Measurements from ENCODE around the gene NF2.

DNA sequence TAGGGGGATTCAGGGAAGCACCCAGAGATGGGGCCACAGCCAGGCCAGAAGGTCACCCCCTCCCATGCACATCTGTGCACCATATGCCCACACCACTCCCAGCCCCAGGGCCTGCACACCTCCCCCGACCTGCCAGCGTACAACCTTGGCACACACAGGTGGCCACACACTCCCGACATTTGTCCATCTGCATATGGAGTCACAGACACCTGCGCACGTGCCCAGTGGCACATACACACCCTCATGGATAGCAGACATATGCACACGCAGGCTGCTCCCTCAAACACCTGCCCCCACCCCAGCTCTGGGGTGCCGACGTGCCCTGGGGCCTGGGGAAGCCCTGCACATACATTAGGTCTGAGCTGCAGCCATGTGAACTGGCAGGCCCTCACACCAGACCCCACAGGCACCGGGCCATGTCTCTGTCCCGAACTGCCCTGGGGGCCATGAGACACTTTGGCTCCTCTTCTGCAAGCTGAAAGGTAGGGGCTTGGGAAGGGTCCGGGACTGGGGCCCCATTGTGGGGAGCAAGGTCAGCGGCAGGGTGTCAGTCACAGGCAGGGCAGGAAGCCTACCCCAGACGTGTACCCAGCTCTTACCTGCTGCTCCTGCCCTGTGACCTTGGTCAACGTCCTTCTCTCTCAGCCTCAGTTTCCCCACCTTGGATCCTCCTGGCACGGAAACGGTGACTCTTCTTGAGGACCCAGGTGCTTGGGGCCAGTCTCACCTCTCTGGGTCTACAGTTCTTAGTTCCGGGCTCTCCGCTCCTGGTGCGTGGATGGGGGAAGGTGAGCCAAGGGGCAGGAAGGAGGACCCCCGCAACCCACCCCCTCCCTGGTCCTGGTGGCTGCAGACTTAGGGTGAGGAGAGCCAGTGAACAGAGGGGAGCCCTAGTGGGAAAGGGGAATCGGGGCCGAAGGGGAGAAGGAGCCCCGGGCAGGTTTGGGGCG, 115.8 kb downstream of the NF2 start:
- TF ChIP-seq CTCF (IDR thresholded peaks at IDR 0.05) (no peak), POLR2A (IDR thresholded peaks at IDR 0.05) (no peak)
